Gastrocnemius medialis (tissue), 4 donors: ENCODE measurements around the gene TRAIP. TPM values are rescaled to one million over a fixed set of nuclear protein-coding genes. Genes with fewer than 3 reads are reported as not detected.
A peak's percentile ranks its signal among the peaks of the same experiment; 100 is the strongest.
"Not testable (repeated sequence)": the region's sequence is repeated elsewhere in the genome, so short reads cannot be mapped to it uniquely, and the experiment has no call there.

ENCODE experiments used
- ATAC-seq, 2 donors: fragments of 150-250 bp; one replicate each; pipeline ENCODE4 v1.9.1; 2016
- DNase-seq, 2 donors: peaks; one replicate each; pipeline ENCODE4 v3.0.0-alpha.2; 2019
- H3K27ac ChIP-seq, 4 donors: fragments of 200-600 bp; sonication (generic); 1 replicate in 1 of 4; 2 replicates in 3 of 4; pipeline ENCODE4 v1.5.1; 2016 to 2018; ENCODE audit warnings: mild to moderate bottlenecking in 2 of 4, moderate library complexity in 1 of 4
- H3K27me3 ChIP-seq, 3 donors: fragments of 200-600 bp; sonication (generic) in 2 of 3; 1 replicate in 1 of 3; 2 replicates in 2 of 3; pipeline versions ENCODE4 v1.5.1 to v1.6.0; 2016 to 2019; ENCODE audit warnings: mild to moderate bottlenecking in 1 of 3, moderate library complexity in 1 of 3
- H3K36me3 ChIP-seq, 2 donors: fragments of 200-600 bp; sonication (generic) in 1 of 2; one replicate each; pipeline ENCODE4 v1.5.1; 2017 to 2018
- H3K4me1 ChIP-seq, 2 donors: fragments of 200-600 bp; sonication (generic) in 1 of 2; one replicate each; pipeline ENCODE4 v1.5.1; 2016 to 2017; ENCODE audit warnings: mild to moderate bottlenecking in 2 of 2
- H3K4me3 ChIP-seq, 4 donors: fragments of 200-600 bp; sonication (generic) in 3 of 4; 1 replicate in 1 of 4; 2 replicates in 3 of 4; pipeline ENCODE4 v1.5.1; 2016 to 2019; ENCODE audit warnings: mild to moderate bottlenecking in 2 of 4
- H3K9me3 ChIP-seq, 3 donors: fragments of 200-600 bp; sonication (generic) in 2 of 3; 1 replicate in 1 of 3; 2 replicates in 2 of 3; pipeline ENCODE4 v1.5.1; 2016 to 2019
- CTCF ChIP-seq, 5 experiments: fragments of 450-650 bp in 3 of 5; fragments of 200-600 bp in 2 of 5; sonication (generic) in 2 of 5; IDR thresholded peaks in 4 of 5; conservative IDR thresholded peaks in 1 of 5; 1 replicate in 4 of 5; 2 replicates in 1 of 5; pipeline ENCODE4 v1.5.1; 2016 to 2019; ENCODE audit warnings: antibody characterized with exemption in 5 of 5, mild to moderate bottlenecking in 3 of 5, moderate library complexity in 3 of 5
- POLR2A ChIP-seq, 2 donors: fragments of 450-650 bp; IDR thresholded peaks; one replicate each; pipeline ENCODE4 v1.6.1; 2017; ENCODE audit warnings: antibody characterized with exemption in 2 of 2, mild to moderate bottlenecking in 2 of 2, moderate library complexity in 2 of 2
- in situ Hi-C, 4 donors: fragments of 200-750 bp; cut with MboI; loops; one replicate each; pipeline versions ENCODE4 v1.15.0 to v1.8.0; 2017; ENCODE audit warnings: low sequenced_read_pairs in 4 of 4
- intact Hi-C: fragments of 100-400 bp; cut with DNase I; formaldehyde crosslinking; loops from one replicate; pipeline ENCODE4 v1.15.1; 2023; ENCODE audit warnings: low total_unique reads
- total RNA-seq, 4 donors: library from RNA; depleted of rRNA; stranded (reverse); fragments of >200 nt; gene quantifications; one replicate each; pipeline versions ENCODE4 v1.1.0 to v1.2.3, GENCODE V29; 2016

Gene TRAIP
- 1 to 10 TPM in 3 of 4 donors, under 1 TPM in 1; 0.36 to 4.2 (median 1.1) TPM for total RNA-seq

- Histone ChIP-seq H3K27me3 (no peaks in the 10 kb centered on the region), H3K4me3 (peak within 1 kb of the TSS; percentile 64 to 86 (median 68)), H3K36me3 (no peaks in the 10 kb centered on the region), H3K27ac (peak within 1 kb of the TSS; percentile 80 to 90 (median 88)), H3K4me1 (peaks cover 7% of the 10 kb centered on the region in 2 donors), H3K9me3 (no peaks in the 10 kb centered on the region)
- in situ Hi-C loops (no loop called here), intact Hi-C loops (no loop called here)
- TF ChIP-seq POLR2A (IDR thresholded peaks at IDR 0.05), result peak; percentile 19 to 29
- no peak for TF ChIP-seq CTCF (IDR thresholded peaks at IDR 0.05 in 4 of 5, conservative IDR thresholded peaks at IDR 0.05 in 1 of 5)
- peak; percentile 87 to 93 for DNase-seq
- ATAC-seq, result peak; percentile 100
Observed at GRCh38 chr3:49856181-49857005, at the start of gene TRAIP. Gene TRAIP, minus strand, starts transcription at chr3:49856564. Its CDS starts 111 bp downstream, at chr3:49856453.

GRCh38 chr3:49904448-49904847, 48.1 kb upstream of the TRAIP start:
- H3K9me3 ChIP-seq, H3K27me3 ChIP-seq, H3K36me3 ChIP-seq, ATAC-seq, DNase-seq, in situ Hi-C loops, H3K4me3 ChIP-seq, H3K27ac ChIP-seq: not testable (repeated sequence)
- intact Hi-C loops, result loop anchor here (5.0 to 10.0 kb wide), 2 partner anchors 60 to 102 kb away; partner anchors contain the start of gene INKA1
- H3K4me1 ChIP-seq, result peaks cover 4 to 16% of the 10 kb centered on the region in 2 donors

- ATAC-seq, result no peak
- in situ Hi-C loops, result no loop called here
Observed at GRCh38 chr3:49903451-49904424, 47.4 kb upstream of the TRAIP start, which contains the start of gene MST1R. Gene MST1R, minus strand, starts transcription at chr3:49903873. Its CDS starts 264 bp downstream, at chr3:49903609.

GRCh38 chr3:49902511-49903345, 46.4 kb upstream of the TRAIP start:
- intact Hi-C loops, result loop anchor here (5.0 to 10.0 kb wide), 2 partner anchors 58 to 100 kb away; partner anchors contain the start of gene INKA1

More at GRCh38 chr3:49903451-49904424, 47.4 kb upstream of the TRAIP start, which contains the start of gene MST1R:
- Histone ChIP-seq H3K36me3 (no peaks in the 10 kb centered on the region), H3K4me3 (peak within 1 kb of the TSS; percentile 37 to 49 (median 42)), H3K27ac (peak within 1 kb of the TSS in 3 of 4 donors; percentile 6 to 43 (median 25)), H3K27me3 (no peaks in the 10 kb centered on the region), H3K4me1 (peaks cover 4 to 16% of the 10 kb centered on the region in 2 donors), H3K9me3 (no peaks in the 10 kb centered on the region)
- TF ChIP-seq CTCF (IDR thresholded peaks at IDR 0.05 in 4 of 5, conservative IDR thresholded peaks at IDR 0.05 in 1 of 5) (no peak), POLR2A (IDR thresholded peaks at IDR 0.05) (no peak)
- intact Hi-C loops, result loop anchor here (5.0 to 10.0 kb wide), 2 partner anchors 59 to 101 kb away; partner anchors contain the start of gene INKA1
- DNase-seq, result peak; percentile 14 to 39

More at GRCh38 chr3:49902511-49903345, 46.4 kb upstream of the TRAIP start:
- TF ChIP-seq CTCF (IDR thresholded peaks at IDR 0.05 in 4 of 5, conservative IDR thresholded peaks at IDR 0.05 in 1 of 5) (no peak), POLR2A (IDR thresholded peaks at IDR 0.05) (no peak)
- Histone ChIP-seq H3K4me3 (peak overlapping the region in 2 of 4 donors; percentile 37 to 43), H3K4me1 (peaks cover 4 to 16% of the 10 kb centered on the region in 2 donors), H3K9me3 (no peaks in the 10 kb centered on the region), H3K27me3 (no peaks in the 10 kb centered on the region), H3K36me3 (no peaks in the 10 kb centered on the region), H3K27ac (no peak overlapping the region)
- in situ Hi-C loops, result no loop called here
- no peak for ATAC-seq
- DNase-seq, result no peak
